ENCODE measurements around the gene PCIF1.

DNA sequence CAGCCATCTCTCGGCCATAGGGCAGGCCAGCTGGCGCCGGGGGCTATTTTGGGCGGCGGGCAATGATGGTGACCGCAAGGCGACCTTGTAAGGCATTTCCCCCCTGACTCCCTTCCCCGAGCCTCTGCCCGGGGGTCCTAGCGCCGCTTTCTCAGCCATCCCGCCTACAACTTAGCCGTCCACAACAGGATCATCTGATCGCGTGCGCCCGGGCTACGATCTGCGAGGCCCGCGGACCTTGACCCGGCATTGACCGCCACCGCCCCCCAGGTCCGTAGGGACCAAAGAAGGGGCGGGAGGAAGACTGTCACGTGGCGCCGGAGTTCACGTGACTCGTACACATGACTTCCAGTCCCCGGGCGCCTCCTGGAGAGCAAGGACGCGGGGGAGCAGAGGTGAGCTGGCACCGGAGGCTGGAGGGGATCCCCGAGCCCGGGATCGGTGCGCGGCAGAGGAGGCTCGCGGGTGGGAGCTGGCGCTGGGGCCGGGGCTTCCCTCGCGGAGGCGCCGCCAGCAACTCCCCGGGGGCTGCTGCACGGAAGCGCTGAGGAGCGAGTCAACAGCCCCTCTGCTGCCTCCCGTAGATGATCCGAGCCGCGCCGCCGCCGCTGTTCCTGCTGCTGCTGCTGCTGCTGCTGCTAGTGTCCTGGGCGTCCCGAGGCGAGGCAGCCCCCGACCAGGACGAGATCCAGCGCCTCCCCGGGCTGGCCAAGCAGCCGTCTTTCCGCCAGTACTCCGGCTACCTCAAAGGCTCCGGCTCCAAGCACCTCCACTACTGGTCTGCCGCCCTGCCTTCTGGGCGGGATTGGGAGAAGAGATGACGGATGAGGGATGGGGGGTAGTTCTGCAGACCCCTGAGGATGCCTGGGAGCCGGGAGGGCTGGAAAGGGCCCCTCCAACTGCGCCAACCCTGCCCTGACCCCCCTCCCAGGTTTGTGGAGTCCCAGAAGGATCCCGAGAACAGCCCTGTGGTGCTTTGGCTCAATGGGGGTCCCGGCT, 43.2 kb upstream of the PCIF1 start, which contains the start of the genes CTSA and NEURL2:
- TF ChIP-seq, protein P1, sequence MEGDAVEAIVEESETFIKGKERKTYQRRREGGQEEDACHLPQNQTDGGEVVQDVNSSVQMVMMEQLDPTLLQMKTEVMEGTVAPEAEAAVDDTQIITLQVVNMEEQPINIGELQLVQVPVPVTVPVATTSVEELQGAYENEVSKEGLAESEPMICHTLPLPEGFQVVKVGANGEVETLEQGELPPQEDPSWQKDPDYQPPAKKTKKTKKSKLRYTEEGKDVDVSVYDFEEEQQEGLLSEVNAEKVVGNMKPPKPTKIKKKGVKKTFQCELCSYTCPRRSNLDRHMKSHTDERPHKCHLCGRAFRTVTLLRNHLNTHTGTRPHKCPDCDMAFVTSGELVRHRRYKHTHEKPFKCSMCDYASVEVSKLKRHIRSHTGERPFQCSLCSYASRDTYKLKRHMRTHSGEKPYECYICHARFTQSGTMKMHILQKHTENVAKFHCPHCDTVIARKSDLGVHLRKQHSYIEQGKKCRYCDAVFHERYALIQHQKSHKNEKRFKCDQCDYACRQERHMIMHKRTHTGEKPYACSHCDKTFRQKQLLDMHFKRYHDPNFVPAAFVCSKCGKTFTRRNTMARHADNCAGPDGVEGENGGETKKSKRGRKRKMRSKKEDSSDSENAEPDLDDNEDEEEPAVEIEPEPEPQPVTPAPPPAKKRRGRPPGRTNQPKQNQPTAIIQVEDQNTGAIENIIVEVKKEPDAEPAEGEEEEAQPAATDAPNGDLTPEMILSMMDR (IDR thresholded peaks at IDR 0.05): peak in 1 of 7 experiments; percentile 22
- TF ChIP-seq POLR2A (IDR thresholded peaks at IDR 0.05) (no peak), POLR2AphosphoS5 (IDR thresholded peaks at IDR 0.05) (peak; percentile 78 to 97 (median 84))
